ENCODE measurements around the gene OLIG1. TPM values are rescaled to one million over a fixed set of nuclear protein-coding genes. Genes with fewer than 3 reads are reported as not detected.

The OLIG1 gene
- total RNA-seq, 1 experiment from 2014 or later: not detected

GRCh38 chr21:33022828-33023573, 46.9 kb upstream of the OLIG1 start:
- Histone ChIP-seq H3K4me2 (ENCODE audit: low read length) (no peak overlapping the region), H3K27me3 (ENCODE audit: insufficient read depth, low read length) (no peaks in the 10 kb centered on the region), H2AFZ (ENCODE audit: low read depth, low read length, poor library complexity, severe bottlenecking) (no peak overlapping the region), H4K20me1 (ENCODE audit: insufficient read depth) (no peaks in the 10 kb centered on the region), H3K36me3 (ENCODE audit: control insufficient read depth in 1 of 2, insufficient read depth in 2 of 2, low read length in 2 of 2) (no peaks in the 10 kb centered on the region), H3K79me2 (ENCODE audit: insufficient read depth, low read length) (no peaks in the 10 kb centered on the region), H3K4me1 (ENCODE audit: control insufficient read depth in 1 of 2, insufficient read depth in 2 of 2, low read length in 2 of 2) (no peaks in the 10 kb centered on the region), H3K9me2 (ENCODE audit: insufficient read depth) (no peaks in the 10 kb centered on the region), H3K9ac (ENCODE audit: low read length) (no peak overlapping the region), H3K27ac (ENCODE audit: low read depth, low read length) (no peak overlapping the region), H3K9me3 (ENCODE audit: control insufficient read depth in 1 of 2, insufficient read depth in 1 of 2, low read depth in 1 of 2, low read length in 2 of 2) (no peaks in the 10 kb centered on the region), H3K4me3 (replicated peaks in 1 of 2; ENCODE audit: low read depth in 1 of 2, low read length in 2 of 2) (no peak overlapping the region)
- DNase-seq (ENCODE audit: low read depth, low spot score) (no peak), ATAC-seq (no peak)
- intact Hi-C loops (cut with micrococcal nuclease): no loop called here
- ChIA-PET POLR2A (no interaction called here), RAD21 (ENCODE audit: low non-redundant PET in 1 of 2, low total read pairs in 2 of 2, uncharacterized antibody in 2 of 2, unreplicated experiment in 2 of 2) (no interaction called here), CTCF (interaction anchor here (1.5 kb wide), 1 partner anchor 174 kb away, joined by 3 read pairs; no protein-coding TSS in a partner anchor)
- no peak for TF ChIP-seq TCF7L2 (IDR thresholded peaks at IDR 0.05; ENCODE audit: borderline replicate concordance, extremely low read depth, insufficient read depth, insufficient read length)
- TF ChIP-seq MAX (IDR thresholded peaks at IDR 0.05): no peak
- no peak for TF ChIP-seq POLR2AphosphoS5 (IDR thresholded peaks at IDR 0.05; ENCODE audit: low read depth, low read length)
- BruUV-seq (replicated peaks): no TSS peak

DNA sequence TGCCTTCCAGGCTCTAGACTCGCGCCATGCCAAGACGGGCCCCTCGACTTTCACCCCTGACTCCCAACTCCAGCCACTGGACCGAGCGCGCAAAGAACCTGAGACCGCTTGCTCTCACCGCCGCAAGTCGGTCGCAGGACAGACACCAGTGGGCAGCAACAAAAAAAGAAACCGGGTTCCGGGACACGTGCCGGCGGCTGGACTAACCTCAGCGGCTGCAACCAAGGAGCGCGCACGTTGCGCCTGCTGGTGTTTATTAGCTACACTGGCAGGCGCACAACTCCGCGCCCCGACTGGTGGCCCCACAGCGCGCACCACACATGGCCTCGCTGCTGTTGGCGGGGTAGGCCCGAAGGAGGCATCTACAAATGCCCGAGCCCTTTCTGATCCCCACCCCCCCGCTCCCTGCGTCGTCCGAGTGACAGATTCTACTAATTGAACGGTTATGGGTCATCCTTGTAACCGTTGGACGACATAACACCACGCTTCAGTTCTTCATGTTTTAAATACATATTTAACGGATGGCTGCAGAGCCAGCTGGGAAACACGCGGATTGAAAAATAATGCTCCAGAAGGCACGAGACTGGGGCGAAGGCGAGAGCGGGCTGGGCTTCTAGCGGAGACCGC, 46.3 kb upstream of the OLIG1 start:
- ChIA-PET POLR2A (no interaction called here), CTCF (no interaction called here), RAD21 (ENCODE audit: low non-redundant PET in 1 of 2, low total read pairs in 2 of 2, uncharacterized antibody in 2 of 2, unreplicated experiment in 2 of 2) (no interaction called here)
- H3K4me2 ChIP-seq (ENCODE audit: low read length): no peak overlapping the region
- BruUV-seq (replicated peaks): no TSS peak
- TF ChIP-seq ZNF274 (IDR thresholded peaks at IDR 0.05; ENCODE audit: low read depth, low read length) (no peak), MAX (IDR thresholded peaks at IDR 0.05) (no peak), SRF (IDR thresholded peaks at IDR 0.05; ENCODE audit: low read depth) (no peak), FOSL1 (IDR thresholded peaks at IDR 0.05; ENCODE audit: low read depth) (no peak), CTCF (IDR thresholded peaks at IDR 0.05 in 2 of 3, conservative IDR thresholded peaks at IDR 0.05 in 1 of 3; ENCODE audit: borderline replicate concordance in 1 of 3, insufficient read depth in 1 of 3, low read depth in 2 of 3, low read length in 2 of 3) (no peak), CEBPB (IDR thresholded peaks at IDR 0.05; ENCODE audit: low read depth) (no peak), JUND (IDR thresholded peaks at IDR 0.05) (no peak), RAD21 (IDR thresholded peaks at IDR 0.05; ENCODE audit: low read depth) (no peak), EGR1 (IDR thresholded peaks at IDR 0.05; ENCODE audit: low read depth) (no peak), EZH2phosphoT487 (IDR thresholded peaks at IDR 0.05; ENCODE audit: borderline replicate concordance) (no peak), ATF3 (IDR thresholded peaks at IDR 0.05) (no peak), POLR2AphosphoS5 (IDR thresholded peaks at IDR 0.05; ENCODE audit: low read depth, low read length) (no peak), POLR2A (IDR thresholded peaks at IDR 0.05; ENCODE audit: borderline replicate concordance, extremely low read depth, insufficient read depth, insufficient read length) (no peak)
- H3K27ac ChIP-seq (ENCODE audit: low read depth, low read length): no peak overlapping the region
- no peaks in the 10 kb centered on the region for H3K79me2 ChIP-seq (ENCODE audit: insufficient read depth, low read length)
- H3K4me1 ChIP-seq (ENCODE audit: control insufficient read depth in 1 of 2, insufficient read depth in 2 of 2, low read length in 2 of 2): no peaks in the 10 kb centered on the region
- H3K9me3 ChIP-seq (ENCODE audit: control insufficient read depth in 1 of 2, insufficient read depth in 1 of 2, low read depth in 1 of 2, low read length in 2 of 2): no peaks in the 10 kb centered on the region
- H3K9ac ChIP-seq (ENCODE audit: low read length): no peak overlapping the region
- peaks cover 2% of the 10 kb centered on the region; the same call in 1 of the 2 replicates for H3K27me3 ChIP-seq (ENCODE audit: insufficient read depth, low read length)
- H3K36me3 ChIP-seq (ENCODE audit: control insufficient read depth in 1 of 2, insufficient read depth in 2 of 2, low read length in 2 of 2): no peaks in the 10 kb centered on the region
- no peak overlapping the region for H3K4me3 ChIP-seq (replicated peaks in 1 of 2; ENCODE audit: low read depth in 1 of 2, low read length in 2 of 2)
- no peak overlapping the region for H2AFZ ChIP-seq (ENCODE audit: low read depth, low read length, poor library complexity, severe bottlenecking)
- no peaks in the 10 kb centered on the region for H4K20me1 ChIP-seq (ENCODE audit: insufficient read depth)
- intact Hi-C loops (cut with micrococcal nuclease): no loop called here
- no peak for DNase-seq (ENCODE audit: low read depth, low spot score)
- no peaks in the 10 kb centered on the region for H3K9me2 ChIP-seq (ENCODE audit: insufficient read depth)
- no peak for ATAC-seq
